Activated naive CD8-positive, alpha-beta T cell (primary cell): ENCODE data around the gene GRM8.
A peak's percentile ranks its signal among the peaks of the same experiment; 100 is the strongest.

Source experiments
- H3K27ac Mint-ChIP-seq: one replicate; pipeline ENCODE4 v1.8.0; 2021; ENCODE audit warnings: mixed read lengths
- H3K27me3 Mint-ChIP-seq: one replicate; pipeline ENCODE4 v1.8.0; 2021; ENCODE audit warnings: mixed read lengths
- H3K36me3 Mint-ChIP-seq: one replicate; pipeline ENCODE4 v1.8.0; 2021; ENCODE audit warnings: mixed read lengths
- H3K4me1 Mint-ChIP-seq: one replicate; pipeline ENCODE4 v1.8.0; 2021; ENCODE audit warnings: low read depth, mixed read lengths
- H3K4me3 Mint-ChIP-seq: one replicate; pipeline ENCODE4 v1.8.0; 2021; ENCODE audit warnings: mild to moderate bottlenecking, mixed read lengths
- H3K9me3 Mint-ChIP-seq: one replicate; pipeline ENCODE4 v1.8.0; 2021; ENCODE audit warnings: low read depth, mixed read lengths

The GRM8 gene

GRCh38 chr7:127251036-127251464 is 1.7 kb downstream of the GRM8 start:
- Mint-ChIP-seq H3K27ac (no peak overlapping the region), H3K4me1 (peaks cover 17% of the 10 kb centered on the region), H3K9me3 (no peaks in the 10 kb centered on the region), H3K27me3 (peaks cover 39% of the 10 kb centered on the region), H3K4me3 (peak overlapping the region; percentile 65), H3K36me3 (peaks cover 3% of the 10 kb centered on the region)

GRCh38 chr7:127250312-127251035 is 2.3 kb downstream of the GRM8 start:
- Mint-ChIP-seq H3K4me1 (peaks cover 17% of the 10 kb centered on the region), H3K27me3 (peaks cover 34% of the 10 kb centered on the region), H3K9me3 (no peaks in the 10 kb centered on the region), H3K27ac (no peak overlapping the region), H3K36me3 (no peaks in the 10 kb centered on the region), H3K4me3 (peak overlapping the region; percentile 8)

GRCh38 chr7:127245607-127246006 is 7.1 kb downstream of the GRM8 start:
- Mint-ChIP-seq H3K4me1 (peaks cover 4% of the 10 kb centered on the region), H3K36me3 (no peaks in the 10 kb centered on the region), H3K27me3 (peaks cover 47% of the 10 kb centered on the region), H3K9me3 (no peaks in the 10 kb centered on the region), H3K4me3 (no peak overlapping the region), H3K27ac (no peak overlapping the region)

- Mint-ChIP-seq H3K27ac (no peak overlapping the region), H3K9me3 (no peaks in the 10 kb centered on the region), H3K4me3 (no peak overlapping the region), H3K36me3 (no peaks in the 10 kb centered on the region), H3K4me1 (no peaks in the 10 kb centered on the region), H3K27me3 (peaks cover 43% of the 10 kb centered on the region)
Measured at GRCh38 chr7:127245002-127245401, 7.7 kb downstream of the GRM8 start.

GRCh38 chr7:127239814-127240213 is 12.9 kb downstream of the GRM8 start:
- H3K4me1 Mint-ChIP-seq, result no peaks in the 10 kb centered on the region
- no peak overlapping the region for H3K4me3 Mint-ChIP-seq
- no peaks in the 10 kb centered on the region for H3K36me3 Mint-ChIP-seq
- peaks cover 35% of the 10 kb centered on the region for H3K27me3 Mint-ChIP-seq
- no peak overlapping the region for H3K27ac Mint-ChIP-seq
- H3K9me3 Mint-ChIP-seq, result no peaks in the 10 kb centered on the region

- Mint-ChIP-seq H3K9me3 (no peaks in the 10 kb centered on the region), H3K4me3 (no peak overlapping the region), H3K27me3 (peaks cover 21% of the 10 kb centered on the region), H3K4me1 (no peaks in the 10 kb centered on the region), H3K36me3 (no peaks in the 10 kb centered on the region), H3K27ac (no peak overlapping the region)
Measured at GRCh38 chr7:127233630-127234029, 19.1 kb downstream of the GRM8 start.

- no peaks in the 10 kb centered on the region for H3K4me1 Mint-ChIP-seq
- H3K9me3 Mint-ChIP-seq, result no peaks in the 10 kb centered on the region
- H3K27ac Mint-ChIP-seq, result no peak overlapping the region
- H3K36me3 Mint-ChIP-seq, result no peaks in the 10 kb centered on the region
- H3K27me3 Mint-ChIP-seq, result peaks cover 26% of the 10 kb centered on the region
- no peak overlapping the region for H3K4me3 Mint-ChIP-seq
Measured at GRCh38 chr7:127231415-127231814, 21.3 kb downstream of the GRM8 start.

GRCh38 chr7:127230192-127230925 is 22.4 kb downstream of the GRM8 start:
- H3K27me3 Mint-ChIP-seq, result peaks cover 24% of the 10 kb centered on the region
- H3K4me1 Mint-ChIP-seq, result no peaks in the 10 kb centered on the region
- H3K36me3 Mint-ChIP-seq, result no peaks in the 10 kb centered on the region
- H3K27ac Mint-ChIP-seq, result no peak overlapping the region
- no peak overlapping the region for H3K4me3 Mint-ChIP-seq
- no peaks in the 10 kb centered on the region for H3K9me3 Mint-ChIP-seq

- no peaks in the 10 kb centered on the region for H3K4me1 Mint-ChIP-seq
- H3K36me3 Mint-ChIP-seq, result no peaks in the 10 kb centered on the region
- peaks cover 34% of the 10 kb centered on the region for H3K27me3 Mint-ChIP-seq
- H3K4me3 Mint-ChIP-seq, result no peak overlapping the region
- no peaks in the 10 kb centered on the region for H3K9me3 Mint-ChIP-seq
- H3K27ac Mint-ChIP-seq, result no peak overlapping the region
Measured at GRCh38 chr7:127226685-127227374, 25.9 kb downstream of the GRM8 start.

- Mint-ChIP-seq H3K27me3 (peaks cover 25% of the 10 kb centered on the region), H3K36me3 (no peaks in the 10 kb centered on the region), H3K4me3 (no peak overlapping the region)
Measured at GRCh38 chr7:127221731-127222130, 31.0 kb downstream of the GRM8 start.

GRCh38 chr7:127214956-127215718 is 37.6 kb downstream of the GRM8 start:
- Mint-ChIP-seq H3K9me3 (no peaks in the 10 kb centered on the region), H3K36me3 (no peaks in the 10 kb centered on the region), H3K27me3 (peaks cover 9% of the 10 kb centered on the region), H3K4me1 (no peaks in the 10 kb centered on the region), H3K4me3 (no peak overlapping the region), H3K27ac (no peak overlapping the region)

More at GRCh38 chr7:127221731-127222130, 31.0 kb downstream of the GRM8 start:
- Mint-ChIP-seq H3K4me1 (no peaks in the 10 kb centered on the region), H3K9me3 (no peaks in the 10 kb centered on the region), H3K27ac (no peak overlapping the region)

GRCh38 chr7:127209886-127210285 is 42.9 kb downstream of the GRM8 start:
- Mint-ChIP-seq H3K9me3 (no peaks in the 10 kb centered on the region), H3K27ac (no peak overlapping the region), H3K36me3 (no peaks in the 10 kb centered on the region), H3K4me1 (no peaks in the 10 kb centered on the region), H3K27me3 (peaks cover 18% of the 10 kb centered on the region), H3K4me3 (no peak overlapping the region)

GRCh38 chr7:127208860-127209259 is 43.9 kb downstream of the GRM8 start:
- Mint-ChIP-seq H3K27ac (no peak overlapping the region), H3K4me1 (no peaks in the 10 kb centered on the region), H3K4me3 (no peak overlapping the region), H3K9me3 (no peaks in the 10 kb centered on the region), H3K36me3 (no peaks in the 10 kb centered on the region), H3K27me3 (peaks cover 18% of the 10 kb centered on the region)

GRCh38 chr7:127208351-127208750 is 44.4 kb downstream of the GRM8 start:
- Mint-ChIP-seq H3K4me1 (no peaks in the 10 kb centered on the region), H3K27ac (no peak overlapping the region), H3K9me3 (no peaks in the 10 kb centered on the region), H3K36me3 (no peaks in the 10 kb centered on the region), H3K27me3 (peaks cover 15% of the 10 kb centered on the region), H3K4me3 (no peak overlapping the region)
